Measurements from ENCODE around the gene EI24.
A peak's percentile ranks its signal among the peaks of the same experiment; 100 is the strongest.
"Not testable (repeated sequence)": the region's sequence is repeated elsewhere in the genome, so short reads cannot be mapped to it uniquely, and the experiment has no call there.

EI24 gene

DNA sequence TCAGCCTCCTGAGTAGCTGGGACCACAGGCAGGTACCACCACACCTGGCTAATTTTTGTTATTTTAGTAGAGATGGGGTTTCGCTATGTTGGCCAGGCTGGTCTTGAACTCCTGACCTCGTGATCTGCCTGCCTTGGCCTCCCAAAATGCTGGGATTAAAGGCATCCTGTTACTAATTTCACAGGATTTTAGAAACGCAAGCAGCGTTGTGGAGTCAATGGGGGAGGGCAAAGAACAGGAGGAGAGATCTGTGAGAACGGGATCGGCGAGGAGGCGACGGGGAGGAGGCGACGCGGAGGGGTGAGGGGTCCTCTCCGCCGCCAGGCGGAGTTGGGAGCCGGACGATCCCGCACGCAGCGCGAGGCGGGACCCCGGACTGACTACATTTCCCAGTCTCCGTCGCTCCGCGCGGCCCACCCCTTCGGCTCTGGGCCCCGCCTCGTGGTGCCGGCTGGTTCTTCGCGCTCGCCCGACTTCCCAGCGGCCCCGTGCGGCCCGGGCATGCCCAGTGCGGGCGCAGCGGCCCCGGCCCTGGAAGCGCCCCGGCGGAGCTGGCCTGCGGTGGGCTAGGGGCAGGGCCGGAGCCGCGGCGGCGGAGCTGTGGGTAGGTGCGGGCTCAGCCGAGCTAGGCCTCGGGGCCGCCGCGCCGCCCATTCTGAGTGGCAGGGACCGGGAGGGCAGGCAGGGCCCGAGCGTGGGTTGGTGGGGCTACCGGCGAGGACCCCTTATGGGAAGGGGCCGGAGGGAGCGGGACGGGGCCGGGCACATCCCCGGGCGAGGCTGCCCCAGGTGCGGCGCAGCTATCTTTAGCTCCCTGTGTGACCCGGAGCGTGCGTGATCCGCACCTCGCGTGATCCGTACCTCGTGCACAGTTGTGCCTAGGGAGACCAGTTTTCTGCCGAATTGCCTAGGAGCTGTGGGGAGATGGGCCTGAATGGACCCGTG, at the start of gene EI24:
EI24 (plus strand) TSS at position 508 of the 945 bp plus-strand sequence. CDS start 3,051 bp downstream, outside the sequence.
- H3K4me3 ChIP-seq, result peak within 1 kb of the TSS; percentile 78 to 96 (median 91)
- H3K27ac ChIP-seq, result peak within 1 kb of the TSS; percentile 82 to 98 (median 94)

DNA sequence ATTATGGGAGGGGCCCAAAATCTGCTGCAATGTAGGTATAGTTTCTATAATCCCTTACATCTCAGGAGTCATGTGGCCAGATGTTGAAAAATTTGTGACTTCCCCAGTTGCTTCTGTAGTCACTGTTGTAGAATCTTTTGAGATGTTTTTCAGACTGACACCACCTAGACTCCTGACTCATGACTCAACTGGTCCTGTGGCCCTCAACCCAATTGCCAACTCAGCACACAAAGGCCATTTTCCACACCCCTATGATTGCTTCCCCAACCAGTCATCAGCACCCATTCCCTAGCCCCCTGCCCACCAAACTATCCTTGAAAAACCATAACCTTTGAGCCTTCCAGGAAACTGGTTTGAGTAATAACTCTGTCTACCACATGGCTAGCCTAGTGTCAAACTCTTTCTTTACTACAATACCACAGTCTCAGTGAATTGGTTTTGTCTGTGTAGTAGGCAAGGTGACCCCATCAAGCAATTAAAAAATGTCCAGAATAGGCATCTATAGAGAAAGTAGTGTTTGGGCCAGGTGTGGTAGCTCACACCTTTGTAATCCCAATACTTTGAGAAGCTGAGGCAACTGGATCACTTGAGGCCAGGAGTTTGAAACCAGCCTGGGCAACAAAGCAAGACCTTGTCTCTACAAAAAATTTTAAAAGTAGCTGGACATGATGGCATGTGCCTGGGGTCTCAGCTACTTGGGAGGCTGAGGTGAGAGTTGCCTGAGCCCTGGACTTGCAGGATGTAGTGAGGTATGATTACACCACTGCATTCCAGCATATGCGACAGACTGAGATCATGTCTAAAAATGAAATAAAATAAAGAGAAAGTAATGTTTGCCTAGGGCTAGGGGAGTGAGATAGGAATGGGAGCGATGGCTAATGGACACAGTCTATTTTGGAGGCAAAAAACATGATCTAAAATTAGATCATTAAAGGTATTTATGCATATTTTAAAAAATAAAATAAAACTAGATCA, 49.1 kb upstream of the EI24 start:
- Histone ChIP-seq H3K4me3 (no peak overlapping the region), H3K27ac (no peak overlapping the region)

DNA sequence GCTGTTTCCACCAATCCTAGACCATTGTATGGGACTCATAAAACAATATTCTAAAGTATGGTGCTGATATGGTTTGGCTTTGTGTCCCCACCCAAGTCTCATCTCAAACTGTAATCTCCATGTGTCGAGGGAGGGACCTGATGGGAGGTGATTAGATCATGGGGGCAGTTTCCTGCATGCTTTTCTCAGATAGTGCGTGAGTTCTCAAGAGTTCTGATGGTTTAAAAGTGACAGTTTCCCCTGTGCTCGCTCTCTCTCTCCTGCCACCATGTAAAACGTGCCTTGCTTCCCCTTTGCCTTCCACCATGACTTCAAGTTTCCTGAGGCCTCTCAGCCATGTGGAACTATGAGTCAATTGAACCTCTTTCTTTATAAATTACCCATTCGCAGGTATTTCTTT, 44.0 kb upstream of the EI24 start:
- H3K4me3 ChIP-seq, result no peak overlapping the region
- H3K27ac ChIP-seq, result no peak overlapping the region

DNA sequence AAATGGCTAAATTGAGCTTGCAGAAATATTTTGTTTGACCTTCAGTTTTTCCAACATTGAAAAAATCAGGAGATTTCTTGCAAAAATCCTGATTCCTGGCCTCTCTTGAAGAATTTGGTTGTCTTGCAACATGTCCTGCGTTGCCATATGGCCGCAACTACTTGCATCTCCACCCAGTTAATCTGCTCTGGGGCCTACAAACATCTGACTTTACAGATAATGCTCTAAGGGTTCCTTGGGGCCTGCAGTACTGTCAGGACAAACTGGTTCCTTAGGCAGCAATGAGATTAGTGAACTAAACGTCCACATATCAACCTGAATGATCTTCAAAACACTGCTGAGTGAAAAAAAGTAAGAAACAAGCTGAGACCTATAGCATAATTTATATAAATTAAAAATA, 36.6 kb upstream of the EI24 start:
- Histone ChIP-seq H3K27ac (no peak overlapping the region), H3K4me3 (no peak overlapping the region)

DNA sequence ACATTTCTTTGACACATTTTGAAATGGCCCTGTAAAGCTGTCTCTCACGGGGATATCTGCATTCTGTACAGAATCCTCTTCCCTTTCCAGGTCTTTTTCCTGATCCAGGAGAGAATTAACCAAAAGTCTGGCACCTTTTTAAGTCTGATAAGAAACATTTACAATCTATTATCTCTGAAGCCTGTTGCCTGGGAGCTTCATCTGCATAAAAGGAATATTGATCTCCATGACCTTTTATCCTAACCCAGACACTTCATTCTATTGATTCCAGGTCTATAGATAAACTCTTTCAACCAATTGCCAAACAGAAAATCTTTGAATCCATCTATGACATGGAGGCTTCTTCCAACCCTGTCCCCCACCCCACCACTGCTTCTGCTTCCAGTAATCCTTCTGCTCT, 33.7 kb upstream of the EI24 start:
- Histone ChIP-seq H3K4me3 (no peak overlapping the region), H3K27ac (no peak overlapping the region)

DNA sequence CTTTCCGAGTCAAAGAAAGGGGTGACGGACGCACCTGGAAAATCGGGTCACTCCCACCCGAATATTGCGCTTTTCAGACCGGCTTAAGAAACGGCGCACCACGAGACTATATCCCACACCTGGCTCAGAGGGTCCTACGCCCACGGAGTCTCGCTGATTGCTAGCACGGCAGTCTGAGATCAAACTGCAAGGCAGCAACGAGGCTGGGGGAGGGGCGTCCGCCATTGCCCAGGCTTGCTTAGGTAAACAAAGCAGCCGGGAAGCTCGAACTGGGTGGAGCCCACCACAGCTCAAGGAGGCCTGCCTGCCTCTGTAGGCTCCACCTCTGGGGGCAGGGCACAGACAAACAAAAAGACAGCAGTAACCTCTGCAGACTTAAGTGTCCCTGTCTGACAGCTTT, 32.4 kb upstream of the EI24 start:
- not testable (repeated sequence) for H3K4me3 ChIP-seq, H3K27ac ChIP-seq

DNA sequence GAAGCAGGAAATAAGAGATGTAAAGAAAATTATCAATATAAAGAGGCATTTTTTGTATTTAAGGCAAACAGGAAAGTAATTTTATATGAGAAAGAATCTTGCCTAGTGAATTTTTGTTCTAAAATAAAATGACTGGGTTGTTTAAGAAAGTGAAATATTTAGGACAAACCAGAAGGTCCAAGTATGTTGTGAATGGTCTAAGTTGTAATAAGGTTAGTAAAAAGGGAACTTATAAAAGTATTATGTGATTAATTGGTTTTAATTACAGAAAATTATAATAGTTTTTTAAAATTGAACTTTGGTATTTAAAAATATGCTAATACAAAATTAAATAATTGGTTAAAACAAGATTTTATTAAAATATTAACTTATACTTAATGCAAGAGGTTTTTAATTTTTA, 26.6 kb upstream of the EI24 start:
- no peak overlapping the region for H3K4me3 ChIP-seq
- H3K27ac ChIP-seq, result no peak overlapping the region

DNA sequence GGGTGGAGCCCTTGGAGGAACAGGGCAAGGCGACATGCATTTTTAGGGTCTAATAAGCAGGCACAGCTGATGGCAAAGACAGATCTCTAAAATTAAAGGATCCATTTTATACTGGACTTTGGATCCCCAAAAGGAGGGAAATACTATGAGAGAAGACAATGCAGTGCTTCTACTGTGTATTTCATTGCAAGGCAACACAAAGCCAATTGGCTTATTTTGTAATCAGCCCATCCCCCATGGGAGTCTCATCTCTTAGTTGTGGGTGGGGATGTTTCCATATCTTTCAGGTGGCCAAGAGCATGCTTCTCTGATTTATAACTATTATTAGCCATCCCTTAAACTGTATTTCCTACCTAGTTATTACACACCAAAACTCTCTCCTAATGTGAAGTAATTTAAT, 18.5 kb upstream of the EI24 start:
- no peak overlapping the region for H3K27ac ChIP-seq
- no peak overlapping the region for H3K4me3 ChIP-seq

DNA sequence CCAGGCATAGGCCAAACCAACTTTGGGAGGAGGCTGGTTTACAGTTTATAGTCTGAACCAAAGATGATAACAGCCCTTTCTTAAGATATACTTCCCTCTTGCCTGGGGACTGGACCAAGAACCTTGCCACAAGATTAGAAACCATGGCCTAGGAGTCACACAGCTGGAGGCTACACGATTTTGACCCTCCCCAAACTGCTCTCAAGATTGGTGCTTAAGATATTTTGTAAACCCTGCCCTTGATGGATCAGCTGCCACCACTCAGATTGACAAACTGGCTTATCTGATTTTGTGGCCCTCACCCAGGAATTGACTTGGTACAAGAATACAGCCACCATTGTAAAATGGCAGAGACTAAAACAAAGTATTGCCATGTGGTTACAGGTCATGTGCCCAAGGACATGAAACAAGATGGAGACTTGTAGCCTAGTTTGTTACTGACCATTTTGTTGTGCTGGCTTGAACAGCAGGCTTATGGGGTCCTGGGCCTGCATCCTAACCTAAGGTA, 17.4 kb upstream of the EI24 start:
- no peak overlapping the region for H3K4me3 ChIP-seq
- no peak overlapping the region for H3K27ac ChIP-seq

DNA sequence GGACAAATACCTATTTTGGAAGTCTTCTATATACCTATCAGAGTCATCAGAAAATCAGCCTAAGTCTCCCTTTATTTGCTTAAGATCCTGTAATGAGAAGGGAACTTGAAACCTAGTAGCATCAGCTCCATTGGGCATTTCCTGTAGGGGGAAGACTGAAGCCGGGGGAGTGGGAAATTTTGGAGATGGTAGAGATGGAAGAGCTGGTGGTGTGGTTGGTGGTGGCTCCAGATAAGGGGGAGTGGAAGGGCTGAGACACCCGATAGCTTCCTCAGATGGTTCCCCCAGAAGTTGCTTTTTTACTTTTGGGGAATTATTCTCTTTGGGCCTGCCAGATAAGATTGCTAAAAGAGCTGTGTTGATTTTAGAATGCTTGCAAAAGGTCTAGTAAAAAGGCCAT, 16.4 kb upstream of the EI24 start:
- Histone ChIP-seq H3K4me3 (no peak overlapping the region), H3K27ac (no peak overlapping the region)

DNA sequence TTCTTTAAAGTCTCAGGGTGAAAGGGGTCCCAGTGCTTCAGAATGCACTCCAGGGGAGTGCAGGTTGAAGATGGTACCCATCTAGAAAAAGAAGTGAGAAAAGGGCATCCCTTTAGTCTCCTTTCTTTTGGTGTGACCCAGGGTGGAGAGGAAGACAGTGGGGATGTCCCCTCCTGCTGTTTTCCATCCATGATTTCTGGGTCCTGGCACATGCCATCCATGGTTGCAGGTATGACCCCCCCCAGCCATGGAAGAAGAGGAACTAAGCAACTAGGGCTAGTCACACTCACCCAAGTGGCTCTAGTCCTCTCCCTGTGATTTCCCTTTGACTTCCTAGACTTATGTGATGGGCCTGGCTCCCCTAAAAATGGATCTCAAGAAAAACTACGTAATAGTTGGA, 15.9 kb upstream of the EI24 start:
- Histone ChIP-seq H3K4me3 (no peak overlapping the region), H3K27ac (no peak overlapping the region)

DNA sequence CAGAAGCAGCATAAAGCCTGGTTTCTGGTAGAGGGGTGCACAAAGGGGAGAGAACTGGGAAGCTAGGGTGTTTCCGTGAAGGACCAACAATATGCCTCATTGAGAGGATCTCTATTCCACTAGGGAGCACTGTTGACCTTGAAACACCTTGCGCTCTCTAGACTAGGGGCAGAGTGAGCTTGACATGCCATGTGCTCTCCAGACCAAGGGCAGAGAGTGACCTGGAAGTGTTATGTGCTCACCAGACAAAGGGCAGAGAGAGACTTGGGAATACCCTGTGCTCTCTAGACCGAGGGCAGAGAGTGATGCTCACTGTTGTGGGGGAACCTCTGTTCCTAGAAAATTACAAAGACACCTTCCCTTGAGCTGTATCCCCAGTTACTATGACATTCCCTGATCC, 15.2 kb upstream of the EI24 start:
- Histone ChIP-seq H3K4me3 (no peak overlapping the region), H3K27ac (no peak overlapping the region)

DNA sequence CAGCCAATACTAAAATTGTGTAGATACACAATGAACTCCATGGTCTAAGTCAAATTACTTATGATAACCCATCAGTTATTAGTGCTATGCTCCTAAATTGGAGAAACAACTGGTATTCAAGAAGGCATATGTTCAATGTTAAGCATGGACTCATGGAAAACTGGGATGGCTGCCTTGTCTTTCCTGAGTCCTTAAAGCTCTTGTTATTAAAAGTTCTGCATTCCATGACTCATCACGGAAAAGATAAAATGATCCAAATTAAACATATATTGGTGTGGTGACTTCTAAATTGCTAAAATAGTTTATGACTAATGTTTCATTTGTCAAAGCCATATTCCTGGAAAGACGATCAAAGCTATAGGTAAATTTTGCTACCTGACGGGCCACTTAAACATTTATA, 9.4 kb upstream of the EI24 start:
- Histone ChIP-seq H3K4me3 (no peak overlapping the region), H3K27ac (no peak overlapping the region)

DNA sequence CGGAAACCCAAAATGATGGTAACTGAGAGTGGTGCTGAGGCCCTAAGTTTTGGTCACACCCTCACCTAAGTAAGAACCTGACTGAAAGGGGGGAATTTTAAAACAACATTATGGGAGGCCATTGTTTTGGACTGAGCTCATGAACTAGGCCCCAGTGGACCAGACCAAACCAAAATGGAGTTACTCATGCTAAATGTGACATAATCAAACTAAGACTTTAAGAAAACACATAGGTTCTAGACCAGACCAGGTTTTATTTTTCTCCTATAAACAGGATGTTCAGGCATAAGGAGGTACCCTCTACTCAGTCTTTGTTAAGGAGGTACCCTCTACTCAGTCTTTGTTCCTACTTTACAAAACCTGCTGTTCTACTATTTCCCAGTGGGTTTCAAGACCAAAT, 7.4 kb upstream of the EI24 start:
- Histone ChIP-seq H3K27ac (no peak overlapping the region), H3K4me3 (no peak overlapping the region)

DNA sequence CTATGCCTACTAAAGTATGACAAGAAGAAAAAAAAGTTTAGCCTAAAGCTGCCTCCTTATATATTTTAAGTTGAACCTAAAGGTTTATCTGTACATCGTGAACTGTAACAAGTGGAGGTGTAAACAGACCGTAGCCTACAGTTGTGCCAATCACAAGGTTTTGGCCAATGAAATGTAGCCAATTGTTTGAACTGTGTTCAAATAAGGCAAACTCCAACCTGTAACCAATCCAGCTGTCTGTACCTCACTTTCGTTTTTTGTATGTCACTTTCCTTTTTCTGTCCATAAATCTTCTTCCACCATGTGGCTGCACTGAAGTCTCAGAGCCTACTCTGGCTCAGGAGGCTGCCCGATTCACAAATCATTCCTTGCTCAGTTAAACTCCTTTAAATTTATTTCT, 6.8 kb upstream of the EI24 start:
- Histone ChIP-seq H3K27ac (no peak overlapping the region), H3K4me3 (no peak overlapping the region)

DNA sequence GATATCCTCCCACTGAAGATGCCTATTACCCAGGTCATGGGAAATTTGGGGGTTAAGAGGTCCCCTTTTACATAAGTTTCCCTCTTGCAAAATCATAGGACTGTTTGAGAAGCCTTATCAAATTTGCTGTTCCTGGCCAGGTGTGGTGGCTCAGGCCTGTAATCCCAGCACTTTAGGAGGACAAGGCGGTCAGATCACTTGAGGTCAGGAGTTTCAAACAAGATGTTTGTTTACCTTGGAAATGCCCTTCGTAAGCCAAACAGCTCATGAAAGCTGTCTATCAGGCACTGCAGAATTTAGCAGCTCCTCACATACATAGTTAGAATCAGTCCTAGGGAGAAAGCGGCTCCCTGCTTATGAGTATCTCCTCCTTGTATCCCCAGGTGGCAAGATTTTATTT, 4.9 kb upstream of the EI24 start:
- H3K4me3 ChIP-seq, result no peak overlapping the region
- H3K27ac ChIP-seq, result no peak overlapping the region

DNA sequence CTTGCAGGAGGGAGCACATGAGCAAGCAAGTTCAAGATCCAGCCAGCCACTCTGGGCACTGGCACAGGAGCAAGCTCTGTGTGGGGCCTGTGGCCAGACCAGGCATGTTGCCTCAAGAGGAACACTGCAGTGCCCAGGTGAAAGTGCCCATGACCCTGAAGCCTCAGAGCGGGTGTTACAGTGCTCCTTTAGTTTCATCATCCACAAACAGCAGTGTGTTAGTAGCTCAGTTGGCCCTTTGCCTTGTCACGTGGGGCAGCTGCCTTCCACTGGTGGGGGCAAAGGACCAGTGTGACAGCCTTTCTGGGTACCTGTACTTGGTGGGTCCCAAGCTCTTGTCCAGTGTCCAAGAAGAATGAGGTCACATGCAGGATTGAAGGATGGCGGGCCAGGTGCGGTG, 3.0 kb upstream of the EI24 start:
- Histone ChIP-seq H3K4me3 (no peak overlapping the region), H3K27ac (no peak overlapping the region)

DNA sequence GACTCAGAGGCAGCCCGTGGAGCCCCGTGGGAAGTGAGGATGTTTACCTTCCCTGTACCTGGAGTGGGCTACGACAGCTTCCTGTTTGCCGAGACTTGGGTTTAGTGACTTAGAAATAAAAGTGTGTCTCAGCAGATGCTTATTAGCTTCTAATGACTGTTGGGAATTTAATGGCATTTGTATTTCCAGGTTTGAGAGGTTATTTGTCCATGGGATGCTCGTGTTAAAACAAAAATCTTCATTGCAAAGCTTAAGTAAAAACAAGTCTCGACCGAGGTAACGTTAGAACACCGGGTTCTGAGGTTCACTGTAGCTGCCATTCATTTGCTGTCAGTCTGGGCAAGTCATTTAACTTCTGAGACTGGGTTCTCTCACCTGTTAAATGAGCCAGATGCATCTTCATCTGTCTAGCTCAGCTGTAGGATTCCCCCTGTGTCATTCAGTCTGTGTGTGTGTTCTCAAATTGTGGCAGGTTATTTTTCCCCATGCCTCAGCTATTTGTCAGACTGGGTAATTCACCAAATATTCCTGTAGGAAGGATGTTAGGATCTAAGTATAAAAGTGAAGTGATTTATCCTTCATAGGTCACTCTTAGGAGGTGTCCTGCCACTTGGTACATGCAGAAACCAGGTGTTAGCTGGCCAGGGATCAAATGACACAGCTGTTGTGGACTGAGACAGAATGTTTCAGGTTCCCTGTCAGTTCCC, 791 bp downstream of the EI24 start:
- H3K27ac ChIP-seq, result peak overlapping the region; percentile 82 to 98 (median 94)
- peak overlapping the region; percentile 78 to 96 (median 91) for H3K4me3 ChIP-seq

DNA sequence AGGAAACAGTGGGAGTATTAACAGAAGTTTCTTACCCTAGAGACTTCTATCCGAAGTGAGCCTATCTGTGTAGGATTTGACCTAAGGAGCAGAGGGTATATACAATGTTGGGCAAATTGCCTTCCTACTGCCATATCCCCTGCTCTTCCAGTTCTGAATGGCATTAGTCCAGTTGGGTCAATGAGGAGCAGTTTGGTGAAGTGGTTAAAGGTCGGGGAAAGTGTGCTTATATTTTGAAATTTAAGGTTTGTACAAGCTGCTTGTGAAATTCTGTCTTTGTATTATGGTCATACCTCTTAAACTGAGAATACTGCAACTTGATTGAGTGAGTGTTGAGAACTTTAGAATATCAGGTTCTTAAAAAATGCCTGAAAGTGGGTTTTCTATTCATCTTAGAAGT, 1.7 kb downstream of the EI24 start:
- Histone ChIP-seq H3K27ac (peak overlapping the region in 5 of 21 experiments; percentile 91 to 96 (median 95)), H3K4me3 (peak overlapping the region in 1 of 7 experiments; percentile 80)

DNA sequence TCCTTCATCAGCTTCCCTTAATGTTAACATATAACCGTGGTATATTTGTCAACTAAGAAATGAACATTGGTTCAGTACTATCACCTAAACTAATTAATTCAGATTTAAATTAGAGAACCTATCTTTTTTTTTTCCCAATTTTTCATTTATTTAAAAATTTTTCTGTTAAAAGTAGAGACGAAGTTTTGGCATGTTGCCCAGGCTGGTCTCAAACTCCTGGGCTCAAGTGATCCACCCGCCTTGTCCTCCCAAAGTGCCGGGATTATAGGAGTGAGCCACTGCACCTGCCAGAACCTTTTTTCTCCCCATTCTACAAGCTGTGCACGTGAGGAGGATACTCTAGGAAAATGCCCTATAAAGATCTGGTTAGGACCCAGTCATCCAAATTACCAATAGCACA, 3.6 kb downstream of the EI24 start:
- Histone ChIP-seq H3K4me3 (no peak overlapping the region), H3K27ac (no peak overlapping the region)

All from skin epidermis (tissue), 12 donors.